Ureter (tissue), 1 donor: ENCODE measurements around the gene CLEC17A. TPM values are rescaled to one million over a fixed set of nuclear protein-coding genes. Genes with fewer than 3 reads are reported as not detected.
"Not testable (repeated sequence)": the region's sequence is repeated elsewhere in the genome, so short reads cannot be mapped to it uniquely, and the experiment has no call there.

Source experiments
- DNase-seq: peaks from one replicate; pipeline ENCODE4 v3.0.0-alpha.2; 2020; ENCODE audit warnings: low spot score
- total RNA-seq: library from RNA; stranded (reverse); gene quantifications from one replicate; pipeline ENCODE4 v1.2.4, GENCODE V29; 2023
- donor health status: DM: yes; HTN: yes; CAD: no.

Gene CLEC17A
- total RNA-seq = 0.26 TPM

GRCh38 chr19:14582894-14583340 is at the start of gene CLEC17A:
TSS of gene CLEC17A (plus strand) at chr19:14583084. CDS start at chr19:14583161, 77 bp downstream.
- DNase-seq = no peak

GRCh38 chr19:14533450-14533849 is 49.4 kb upstream of the CLEC17A start:
- DNase-seq = no peak

GRCh38 chr19:14536926-14537692 is 45.8 kb upstream of the CLEC17A start:
- DNase-seq = peak; percentile 87

GRCh38 chr19:14540741-14541525 is 42.0 kb upstream of the CLEC17A start:
- DNase-seq = no peak

- not testable (repeated sequence) for DNase-seq
Measured at GRCh38 chr19:14541979-14542378, 40.9 kb upstream of the CLEC17A start.

GRCh38 chr19:14542711-14543328 is 40.1 kb upstream of the CLEC17A start:
- no peak for DNase-seq

- DNase-seq = no peak
Measured at GRCh38 chr19:14544047-14544446, 38.8 kb upstream of the CLEC17A start.

- no peak for DNase-seq
Measured at GRCh38 chr19:14544977-14545715, 37.7 kb upstream of the CLEC17A start.

- DNase-seq = no peak
Measured at GRCh38 chr19:14545716-14546082, 37.2 kb upstream of the CLEC17A start.

GRCh38 chr19:14550201-14550754 is 32.6 kb upstream of the CLEC17A start:
- DNase-seq = peak; percentile 79

- peak; percentile 66 for DNase-seq
Measured at GRCh38 chr19:14551134-14552005, 31.5 kb upstream of the CLEC17A start.

- not testable (repeated sequence) for DNase-seq
Measured at GRCh38 chr19:14552006-14552360, 30.9 kb upstream of the CLEC17A start.

- DNase-seq = no peak
Measured at GRCh38 chr19:14553042-14553938, 29.6 kb upstream of the CLEC17A start.

GRCh38 chr19:14553939-14554243 is 29.0 kb upstream of the CLEC17A start:
- DNase-seq = no peak

GRCh38 chr19:14554382-14554812 is 28.5 kb upstream of the CLEC17A start:
- no peak for DNase-seq

- no peak for DNase-seq
Measured at GRCh38 chr19:14555918-14556661, 26.8 kb upstream of the CLEC17A start.

- peak; percentile 73 for DNase-seq
Measured at GRCh38 chr19:14556662-14557188, 26.2 kb upstream of the CLEC17A start.

- no peak for DNase-seq
Measured at GRCh38 chr19:14558370-14559066, 24.4 kb upstream of the CLEC17A start.
